HG03558 (cell line): Measurements from ENCODE around the gene ADCK1.
"Not testable (repeated sequence)": the region's sequence is repeated elsewhere in the genome, so short reads cannot be mapped to it uniquely, and the experiment has no call there.

Experiments
- ATAC-seq: cut with Tn5 transposase; IDR thresholded peaks from one replicate; pipeline ENCODE4 v1.9.1; 2021; ENCODE audit warnings: moderate number of reproducible peaks; ENCODE audit not compliant: unreplicated experiment; ENCODE audit errors: extremely low read depth

ADCK1 gene

GRCh38 chr14:77799863-77800730 is at the start of gene ADCK1:
ADCK1 (plus strand) TSS chr14:77800109; CDS start chr14:77818979, 18,870 bp downstream.
- ATAC-seq: peak; percentile 81

- ATAC-seq: no peak
Measured at GRCh38 chr14:77752266-77752665, 47.6 kb upstream of the ADCK1 start.

- no peak for ATAC-seq
Measured at GRCh38 chr14:77752799-77753516, 47.0 kb upstream of the ADCK1 start.

- ATAC-seq: peak; percentile 91
Measured at GRCh38 chr14:77760381-77761204, 39.3 kb upstream of the ADCK1 start, which contains the start of gene SNW1. SNW1 (minus strand) TSS chr14:77761156; CDS start chr14:77761127, 29 bp downstream.

GRCh38 chr14:77761205-77761931 is 38.5 kb upstream of the ADCK1 start:
- no peak for ATAC-seq

- no peak for ATAC-seq
Measured at GRCh38 chr14:77763316-77763715, 36.6 kb upstream of the ADCK1 start.

- ATAC-seq: no peak
Measured at GRCh38 chr14:77763978-77764377, 35.9 kb upstream of the ADCK1 start.

- ATAC-seq: not testable (repeated sequence)
Measured at GRCh38 chr14:77768442-77769069, 31.4 kb upstream of the ADCK1 start.

- ATAC-seq: not testable (repeated sequence)
Measured at GRCh38 chr14:77773966-77774365, 25.9 kb upstream of the ADCK1 start.

GRCh38 chr14:77782202-77782601 is 17.7 kb upstream of the ADCK1 start:
- no peak for ATAC-seq

GRCh38 chr14:77786148-77786547 is 13.8 kb upstream of the ADCK1 start:
- ATAC-seq: no peak

GRCh38 chr14:77790566-77791224 is 9.2 kb upstream of the ADCK1 start:
- no peak for ATAC-seq

- no peak for ATAC-seq
Measured at GRCh38 chr14:77791225-77791600, 8.7 kb upstream of the ADCK1 start.

- ATAC-seq: not testable (repeated sequence)
Measured at GRCh38 chr14:77793255-77793654, 6.7 kb upstream of the ADCK1 start.

- ATAC-seq: no peak
Measured at GRCh38 chr14:77794357-77794756, 5.6 kb upstream of the ADCK1 start.

GRCh38 chr14:77799456-77799855 is 453 bp upstream of the ADCK1 start:
- not testable (repeated sequence) for ATAC-seq

- ATAC-seq: no peak
Measured at GRCh38 chr14:77800814-77801213, 905 bp downstream of the ADCK1 start.

- no peak for ATAC-seq
Measured at GRCh38 chr14:77804592-77804991, 4.7 kb downstream of the ADCK1 start.

GRCh38 chr14:77805706-77806105 is 5.8 kb downstream of the ADCK1 start:
- no peak for ATAC-seq
